Measurements from ENCODE around the gene PLEKHN1.

Gene PLEKHN1

DNA sequence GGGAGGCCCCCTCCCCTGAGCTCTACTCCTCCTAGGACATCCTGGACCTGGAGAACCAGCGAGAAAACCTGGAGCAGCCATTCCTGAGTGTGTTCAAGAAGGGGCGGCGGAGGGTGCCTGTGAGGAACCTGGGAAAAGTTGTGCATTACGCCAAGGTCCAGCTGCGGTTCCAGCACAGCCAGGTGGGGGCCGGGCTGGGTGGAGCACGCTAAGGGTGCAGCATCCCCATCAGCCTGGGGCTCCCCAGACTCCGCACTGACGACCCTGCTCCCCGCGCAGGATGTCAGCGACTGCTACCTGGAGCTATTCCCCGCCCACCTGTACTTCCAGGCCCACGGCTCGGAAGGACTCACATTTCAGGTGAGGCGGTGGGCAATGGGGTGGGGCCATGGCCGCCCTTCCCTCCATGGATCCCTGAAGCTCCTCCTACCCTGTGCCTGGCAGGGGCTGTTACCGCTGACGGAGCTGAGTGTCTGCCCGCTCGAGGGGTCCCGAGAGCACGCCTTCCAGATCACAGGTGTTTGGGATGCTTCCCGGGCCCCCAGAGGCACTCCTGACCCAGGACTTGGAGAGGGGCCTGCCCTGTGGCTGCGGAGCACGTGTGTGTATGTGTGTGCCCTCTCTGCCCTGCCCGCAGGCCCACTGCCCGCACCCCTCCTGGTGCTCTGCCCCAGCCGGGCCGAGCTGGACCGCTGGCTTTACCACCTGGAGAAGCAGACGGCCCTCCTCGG is 4.1 kb downstream of the PLEKHN1 start:
- TF ChIP-seq, protein P1, sequence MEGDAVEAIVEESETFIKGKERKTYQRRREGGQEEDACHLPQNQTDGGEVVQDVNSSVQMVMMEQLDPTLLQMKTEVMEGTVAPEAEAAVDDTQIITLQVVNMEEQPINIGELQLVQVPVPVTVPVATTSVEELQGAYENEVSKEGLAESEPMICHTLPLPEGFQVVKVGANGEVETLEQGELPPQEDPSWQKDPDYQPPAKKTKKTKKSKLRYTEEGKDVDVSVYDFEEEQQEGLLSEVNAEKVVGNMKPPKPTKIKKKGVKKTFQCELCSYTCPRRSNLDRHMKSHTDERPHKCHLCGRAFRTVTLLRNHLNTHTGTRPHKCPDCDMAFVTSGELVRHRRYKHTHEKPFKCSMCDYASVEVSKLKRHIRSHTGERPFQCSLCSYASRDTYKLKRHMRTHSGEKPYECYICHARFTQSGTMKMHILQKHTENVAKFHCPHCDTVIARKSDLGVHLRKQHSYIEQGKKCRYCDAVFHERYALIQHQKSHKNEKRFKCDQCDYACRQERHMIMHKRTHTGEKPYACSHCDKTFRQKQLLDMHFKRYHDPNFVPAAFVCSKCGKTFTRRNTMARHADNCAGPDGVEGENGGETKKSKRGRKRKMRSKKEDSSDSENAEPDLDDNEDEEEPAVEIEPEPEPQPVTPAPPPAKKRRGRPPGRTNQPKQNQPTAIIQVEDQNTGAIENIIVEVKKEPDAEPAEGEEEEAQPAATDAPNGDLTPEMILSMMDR (IDR thresholded peaks at IDR 0.05): no peak

DNA sequence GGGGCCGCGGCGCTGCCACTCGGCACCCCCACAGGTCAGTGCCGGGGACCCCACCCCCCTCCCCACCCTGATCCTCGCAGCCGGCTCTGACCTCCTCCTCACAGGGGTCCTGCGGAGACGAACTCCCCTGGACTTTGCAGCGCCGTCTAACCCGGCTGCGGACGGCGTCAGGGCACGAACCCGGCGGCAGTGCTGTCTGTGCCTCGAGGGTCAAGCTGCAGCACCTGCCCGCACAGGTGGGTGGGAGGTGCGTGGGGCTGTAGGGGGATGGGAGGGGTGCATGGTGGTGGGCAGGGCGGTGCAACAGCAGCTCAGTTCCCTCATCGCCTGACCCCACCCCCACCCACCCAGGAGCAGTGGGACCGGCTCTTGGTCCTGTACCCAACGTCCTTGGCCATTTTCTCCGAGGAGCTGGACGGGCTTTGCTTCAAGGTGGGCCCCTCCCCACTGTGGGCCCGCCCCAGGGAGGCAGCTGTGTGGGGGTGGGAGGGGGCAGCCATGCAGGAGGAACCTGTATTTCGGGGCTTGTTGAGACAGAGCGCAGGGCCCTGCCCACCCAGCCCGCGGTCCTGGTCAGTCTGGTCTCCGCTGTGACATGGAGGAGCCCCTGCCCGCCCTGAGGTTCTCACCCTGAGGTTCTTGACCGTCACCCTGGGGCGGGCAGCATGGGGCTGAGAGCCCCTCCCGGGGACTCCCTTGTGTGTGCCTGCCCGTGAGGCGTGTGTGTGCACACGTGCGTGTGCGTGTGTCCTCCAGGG is 4.9 kb downstream of the PLEKHN1 start:
- TF ChIP-seq, protein P1 (IDR thresholded peaks at IDR 0.05): no peak

DNA sequence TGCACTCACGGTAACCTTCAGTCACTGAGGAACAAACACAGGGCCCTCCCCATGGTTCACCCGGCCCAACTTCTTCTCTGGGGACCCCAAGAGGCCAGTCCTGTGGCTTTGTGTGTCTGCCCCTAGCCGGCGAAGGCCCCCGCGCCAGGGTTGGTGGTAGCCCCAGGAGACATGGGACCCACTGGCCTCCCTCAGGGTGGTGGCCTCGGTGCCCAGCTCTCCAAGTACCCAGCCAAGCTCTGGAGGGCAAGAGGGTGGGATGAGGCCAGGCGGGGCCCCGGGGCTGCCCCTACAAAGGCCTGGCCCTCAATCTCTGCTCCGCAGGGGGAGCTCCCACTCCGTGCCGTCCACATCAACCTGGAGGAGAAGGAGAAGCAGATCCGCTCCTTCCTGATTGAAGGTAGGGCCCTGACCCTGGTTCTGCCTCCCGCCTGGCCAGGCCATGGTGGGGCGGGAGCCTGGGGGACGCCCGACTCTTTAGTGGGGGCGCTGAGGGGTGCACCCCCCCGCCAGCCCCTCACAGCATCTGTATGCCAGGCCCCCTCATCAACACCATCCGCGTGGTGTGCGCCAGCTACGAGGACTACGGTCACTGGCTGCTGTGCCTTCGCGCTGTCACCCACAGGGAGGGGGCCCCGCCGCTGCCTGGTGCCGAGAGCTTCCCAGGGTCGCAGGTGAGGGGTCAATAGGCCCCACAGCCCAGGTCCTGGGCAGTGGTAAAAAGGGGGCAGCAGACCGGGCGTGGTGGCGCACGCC is 5.6 kb downstream of the PLEKHN1 start:
- TF ChIP-seq, protein P1 (IDR thresholded peaks at IDR 0.05): no peak

DNA sequence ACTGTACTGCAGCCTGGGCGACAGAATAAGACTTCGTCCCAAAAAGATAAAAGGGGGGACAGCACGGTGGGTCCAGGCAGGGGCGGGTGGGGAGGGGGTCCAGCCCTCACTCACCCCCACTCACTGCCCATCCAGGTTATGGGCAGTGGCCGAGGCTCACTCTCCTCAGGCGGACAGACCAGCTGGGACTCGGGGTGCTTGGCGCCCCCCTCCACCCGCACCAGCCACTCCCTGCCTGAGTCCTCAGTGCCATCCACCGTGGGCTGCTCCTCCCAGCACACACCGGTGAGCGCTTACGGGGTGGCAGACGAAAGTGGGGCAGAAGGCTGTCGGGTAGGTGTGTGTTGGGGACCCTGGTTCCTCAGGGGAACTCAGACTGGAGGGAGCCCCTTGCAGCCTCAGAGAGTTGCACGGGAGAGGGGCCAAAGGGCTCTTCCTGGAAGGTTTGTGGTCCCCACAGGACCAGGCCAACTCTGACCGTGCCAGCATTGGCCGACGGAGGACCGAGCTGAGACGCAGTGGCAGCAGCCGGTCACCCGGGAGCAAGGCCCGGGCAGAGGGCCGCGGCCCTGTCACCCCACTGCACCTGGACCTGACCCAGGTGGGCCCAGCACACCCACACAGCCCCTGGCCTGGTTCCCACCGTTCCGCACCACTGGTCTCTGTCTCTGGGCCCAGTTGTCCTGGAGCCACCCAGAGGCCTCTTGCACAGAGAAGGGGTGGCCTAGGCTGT is 6.6 kb downstream of the PLEKHN1 start:
- TF ChIP-seq, protein P1 (IDR thresholded peaks at IDR 0.05): no peak

DNA sequence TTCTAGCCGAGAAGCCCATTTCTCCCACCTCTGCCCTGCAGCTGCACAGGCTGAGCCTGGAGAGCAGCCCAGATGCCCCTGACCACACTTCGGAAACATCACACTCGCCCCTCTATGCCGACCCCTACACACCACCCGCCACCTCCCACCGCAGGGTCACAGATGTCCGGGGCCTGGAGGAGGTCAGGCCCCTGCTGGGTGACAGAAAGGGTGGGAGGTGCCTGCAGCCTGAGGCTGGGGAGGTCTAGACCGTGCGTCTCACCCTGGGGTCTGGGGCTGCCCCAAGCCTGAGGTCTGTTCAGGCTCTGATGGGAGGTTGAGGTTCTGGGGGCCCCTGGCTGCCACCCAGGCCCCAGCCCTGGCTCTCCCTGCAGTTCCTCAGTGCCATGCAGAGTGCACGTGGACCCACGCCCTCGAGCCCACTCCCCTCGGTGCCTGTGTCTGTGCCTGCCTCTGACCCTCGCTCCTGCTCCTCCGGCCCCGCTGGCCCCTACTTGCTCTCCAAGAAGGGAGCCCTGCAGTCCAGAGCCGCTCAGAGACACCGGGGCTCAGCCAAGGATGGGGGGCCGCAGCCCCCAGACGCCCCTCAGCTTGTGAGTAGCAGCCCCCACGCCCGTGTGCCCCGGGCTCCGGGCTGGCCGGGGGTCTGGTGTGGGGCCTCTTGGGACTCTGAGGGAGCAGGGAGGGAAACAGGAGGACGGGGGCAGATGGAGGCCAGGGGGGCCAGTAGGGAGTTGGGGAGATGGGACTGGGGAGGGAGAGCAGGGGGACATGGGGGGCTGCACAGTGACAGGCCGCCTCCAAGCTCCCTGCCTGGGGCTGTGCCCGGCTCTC is 7.4 kb downstream of the PLEKHN1 start:
- TF ChIP-seq, protein P1 (IDR thresholded peaks at IDR 0.05): no peak

DNA sequence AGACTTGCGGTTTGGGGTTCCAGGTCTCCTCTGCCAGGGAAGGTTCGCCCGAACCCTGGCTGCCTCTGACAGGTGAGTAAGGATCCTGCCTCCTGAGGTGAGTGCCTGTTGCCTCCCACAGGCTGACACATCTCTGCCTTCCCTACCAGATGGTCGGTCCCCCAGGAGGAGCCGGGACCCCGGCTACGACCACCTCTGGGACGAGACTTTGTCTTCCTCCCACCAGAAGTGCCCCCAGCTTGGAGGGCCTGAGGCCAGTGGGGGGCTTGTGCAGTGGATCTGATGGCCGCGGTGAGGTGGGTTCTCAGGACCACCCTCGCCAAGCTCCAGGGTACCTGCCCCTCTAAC is 8.0 kb downstream of the PLEKHN1 start:
- TF ChIP-seq, protein P1 (IDR thresholded peaks at IDR 0.05): no peak

Data from LNCAP (cell line).